GM20431 (cell line): ENCODE data around the gene PKHD1.

Experiments
- in situ Hi-C: fragments of 300-500 bp; cut with MseI, MboI; formaldehyde crosslinking; loops from one replicate; pipeline ENCODE4 v1.15.0; 2020; ENCODE audit warnings: low sequenced_read_pairs; ENCODE audit not compliant: unreplicated experiment

Gene PKHD1

GRCh38 chr6:51608383-51608782 is 479.0 kb downstream of the PKHD1 start:
- in situ Hi-C loops = no loop called here

GRCh38 chr6:51600514-51600913 is 486.9 kb downstream of the PKHD1 start:
- in situ Hi-C loops = no loop called here

GRCh38 chr6:51598171-51598570 is 489.2 kb downstream of the PKHD1 start:
- in situ Hi-C loops = no loop called here

GRCh38 chr6:51594981-51595380 is 492.4 kb downstream of the PKHD1 start:
- in situ Hi-C loops = no loop called here

GRCh38 chr6:51585264-51585663 is 502.1 kb downstream of the PKHD1 start:
- in situ Hi-C loops = no loop called here

- in situ Hi-C loops = no loop called here
Observed at GRCh38 chr6:51584163-51584562, 503.2 kb downstream of the PKHD1 start.

GRCh38 chr6:51578994-51579393 is 508.4 kb downstream of the PKHD1 start:
- in situ Hi-C loops = no loop called here

- in situ Hi-C loops = no loop called here
Observed at GRCh38 chr6:51578362-51578761, 509.1 kb downstream of the PKHD1 start.

- in situ Hi-C loops = loop anchor here (25.0 kb wide), 1 partner anchor 762 kb away; the partner anchor contains the start of gene TFAP2B
Observed at GRCh38 chr6:51574040-51574439, 513.4 kb downstream of the PKHD1 start.

- in situ Hi-C loops = loop anchor here (25.0 kb wide), 1 partner anchor 759 kb away; the partner anchor contains the start of gene TFAP2B
Observed at GRCh38 chr6:51571168-51571567, 516.2 kb downstream of the PKHD1 start.

- in situ Hi-C loops = loop anchor here (25.0 kb wide), 1 partner anchor 758 kb away; the partner anchor contains the start of gene TFAP2B
Observed at GRCh38 chr6:51570168-51570921, 517.1 kb downstream of the PKHD1 start.

GRCh38 chr6:51569594-51569993 is 517.8 kb downstream of the PKHD1 start:
- in situ Hi-C loops = loop anchor here (25.0 kb wide), 1 partner anchor 757 kb away; the partner anchor contains the start of gene TFAP2B

- in situ Hi-C loops = loop anchor here (25.0 kb wide), 1 partner anchor 756 kb away; the partner anchor contains the start of gene TFAP2B
Observed at GRCh38 chr6:51568771-51569170, 518.6 kb downstream of the PKHD1 start.

GRCh38 chr6:51565472-51565871 is 521.9 kb downstream of the PKHD1 start:
- in situ Hi-C loops = loop anchor here (25.0 kb wide), 1 partner anchor 753 kb away; the partner anchor contains the start of gene TFAP2B
